Karpas-422 (cell line): ENCODE results near the gene ANKRD52. TPM values are rescaled to one million over a fixed set of nuclear protein-coding genes. Genes with fewer than 3 reads are reported as not detected.
"Not testable (repeated sequence)": the region's sequence is repeated elsewhere in the genome, so short reads cannot be mapped to it uniquely, and the experiment has no call there.

Experiments used
- DNase-seq: peaks from one replicate; pipeline ENCODE4 v3.0.0-alpha.2; 2015
- H2AFZ ChIP-seq: fragments of 200-600 bp; sonication (generic); 2 replicates; pipeline ENCODE4 v1.6.1; 2014; ENCODE audit warnings: antibody characterized with exemption, low read length, mixed read lengths
- H3K27ac ChIP-seq: fragments of 200-600 bp; sonication (generic); 2 replicates; pipeline ENCODE4 v1.5.1; 2014; ENCODE audit warnings: mild to moderate bottlenecking, low read length, moderate library complexity
- H3K27me3 ChIP-seq: fragments of 200-600 bp; sonication (generic); 2 replicates; pipeline ENCODE4 v1.6.1; 2014; ENCODE audit warnings: low read length, mixed read lengths
- H3K36me3 ChIP-seq: fragments of 200-600 bp; sonication (generic); 2 replicates; pipeline ENCODE4 v1.6.1; 2014; ENCODE audit warnings: low read length, mixed read lengths; ENCODE audit not compliant: insufficient read depth
- H3K4me1 ChIP-seq: fragments of 200-600 bp; sonication (generic); 2 replicates; pipeline ENCODE4 v1.6.1; 2014; ENCODE audit warnings: mild to moderate bottlenecking, low read length, mixed read lengths
- H3K4me2 ChIP-seq: fragments of 200-600 bp; sonication (generic); 2 replicates; pipeline ENCODE4 v1.6.1; 2014; ENCODE audit warnings: low read length, low read depth, mild to moderate bottlenecking; ENCODE audit not compliant: poor library complexity, severe bottlenecking
- H3K4me3 ChIP-seq: fragments of 200-600 bp; sonication (generic); 2 replicates; pipeline ENCODE4 v1.5.1; 2014; ENCODE audit warnings: mild to moderate bottlenecking, antibody characterized with exemption, low read length, mixed read lengths
- H3K79me2 ChIP-seq: fragments of 200-600 bp; sonication (generic); 2 replicates; pipeline ENCODE4 v1.6.1; 2014; ENCODE audit warnings: mild to moderate bottlenecking, low read length, mixed read lengths
- H3K9ac ChIP-seq: fragments of 200-600 bp; sonication (generic); 2 replicates; pipeline ENCODE4 v1.6.0; 2014; ENCODE audit warnings: low read length
- H3K9me2 ChIP-seq: fragments of 200-600 bp; sonication (generic), shearing (Covaris generic); replicated peaks from 2 replicates; pipeline ENCODE4 v1.6.0; 2014; ENCODE audit warnings: mild to moderate bottlenecking, low read length, moderate library complexity; ENCODE audit not compliant: insufficient read depth
- H3K9me3 ChIP-seq: fragments of 300-700, 200-600 bp; sonication (generic); 2 replicates; pipeline ENCODE4 v1.6.1; 2014; ENCODE audit warnings: low read length, mixed read lengths
- H4K20me1 ChIP-seq: fragments of 200-600 bp; sonication (generic); 2 replicates; pipeline ENCODE4 v1.6.1; 2014; ENCODE audit warnings: mild to moderate bottlenecking, antibody characterized with exemption, low read length, low read depth; ENCODE audit not compliant: insufficient read depth
- total RNA-seq: library from RNA; depleted of rRNA; stranded (reverse); fragments of >200 nt; shearing (Covaris generic); gene quantifications from 2 replicates; pipeline ENCODE4 v1.2.3, GENCODE V29; 2014; ENCODE audit warnings: low replicate concordance

ANKRD52 gene
- total RNA-seq, 1 experiment from 2014 or later, result 14.3 TPM

GRCh38 chr12:56266693-56267442 lies 8.7 kb upstream of the ANKRD52 start, which contains the start of gene COQ10A:
Gene COQ10A (plus strand): TSS chr12:56266942. CDS start chr12:56267119, 177 bp downstream.
- H3K4me3 ChIP-seq, result peak within 1 kb of the TSS; percentile 86
- peak; percentile 95 for DNase-seq
- H3K9me3 ChIP-seq, result no peaks in the 10 kb centered on the region
- peak within 1 kb of the TSS; percentile 71 for H3K27ac ChIP-seq
- peak within 1 kb of the TSS; percentile 64 for H2AFZ ChIP-seq
- H3K4me1 ChIP-seq, result peaks cover 18% of the 10 kb centered on the region
- H3K9ac ChIP-seq, result peak within 1 kb of the TSS; percentile 89
- peak within 1 kb of the TSS; percentile 97 for H3K4me2 ChIP-seq
- no peaks in the 10 kb centered on the region for H4K20me1 ChIP-seq
- peaks cover 8% of the 10 kb centered on the region for H3K79me2 ChIP-seq
- H3K36me3 ChIP-seq, result peaks cover 4% of the 10 kb centered on the region; the same call in 1 of the 2 replicates
- H3K27me3 ChIP-seq, result no peaks in the 10 kb centered on the region
- H3K9me2 ChIP-seq, result no peaks in the 10 kb centered on the region

GRCh38 chr12:56266068-56266692 lies 8.0 kb upstream of the ANKRD52 start:
- not testable (repeated sequence) for DNase-seq, H3K9me2 ChIP-seq, H3K36me3 ChIP-seq, H3K27me3 ChIP-seq, H4K20me1 ChIP-seq, H3K9me3 ChIP-seq, H3K79me2 ChIP-seq
- Histone ChIP-seq H3K9ac (peak overlapping the region; percentile 89), H3K4me2 (peak overlapping the region; percentile 97), H3K27ac (peak overlapping the region; percentile 71), H2AFZ (peak overlapping the region; percentile 64), H3K4me1 (peaks cover 18% of the 10 kb centered on the region), H3K4me3 (peak overlapping the region; percentile 86)

DNA sequence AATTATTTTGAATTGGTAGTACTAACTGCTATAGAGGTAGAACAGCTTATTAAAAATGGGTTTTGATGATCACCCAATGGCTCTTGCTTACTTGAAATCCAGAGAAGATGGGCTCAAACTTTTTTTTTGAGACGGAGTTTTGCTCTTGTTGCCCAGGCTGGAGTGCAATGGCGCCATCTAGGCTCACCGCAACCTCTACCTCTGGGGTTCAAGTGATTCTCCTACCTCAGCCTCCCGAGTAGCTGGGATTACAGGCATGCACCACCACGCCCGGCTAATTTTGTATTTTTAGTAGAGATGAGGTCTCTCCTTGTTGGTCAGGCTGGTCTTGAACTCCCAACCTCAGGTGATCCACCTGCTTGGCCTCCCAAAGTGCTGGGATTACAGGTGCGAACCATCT lies 4.8 kb upstream of the ANKRD52 start:
- H3K4me1 ChIP-seq, result peaks cover 22% of the 10 kb centered on the region
- H3K4me2 ChIP-seq, H3K9me2 ChIP-seq, H3K36me3 ChIP-seq, H3K9ac ChIP-seq, H3K27ac ChIP-seq, H3K79me2 ChIP-seq, H2AFZ ChIP-seq, DNase-seq, H4K20me1 ChIP-seq, H3K27me3 ChIP-seq, H3K9me3 ChIP-seq, H3K4me3 ChIP-seq: not testable (repeated sequence)

GRCh38 chr12:56261503-56262232 lies 3.5 kb upstream of the ANKRD52 start:
- no peak overlapping the region for H2AFZ ChIP-seq
- no peaks in the 10 kb centered on the region for H3K27me3 ChIP-seq
- H3K9me2 ChIP-seq, result no peaks in the 10 kb centered on the region
- no peak overlapping the region for H3K9ac ChIP-seq
- no peak for DNase-seq
- no peaks in the 10 kb centered on the region for H3K9me3 ChIP-seq
- no peak overlapping the region for H3K4me2 ChIP-seq
- H3K27ac ChIP-seq, result no peak overlapping the region
- no peak overlapping the region for H3K4me3 ChIP-seq
- no peaks in the 10 kb centered on the region for H4K20me1 ChIP-seq
- no peaks in the 10 kb centered on the region for H3K36me3 ChIP-seq
- H3K4me1 ChIP-seq, result peaks cover 22% of the 10 kb centered on the region
- peaks cover 14% of the 10 kb centered on the region for H3K79me2 ChIP-seq

GRCh38 chr12:56260921-56261320 lies 2.7 kb upstream of the ANKRD52 start:
- Histone ChIP-seq H3K27me3 (no peaks in the 10 kb centered on the region), H3K27ac (no peak overlapping the region), H3K9me2 (no peaks in the 10 kb centered on the region), H2AFZ (no peak overlapping the region), H3K36me3 (0 out of 2 replicates have a peak, but pooled peaks cover 2% of the 10 kb centered on the region), H3K4me1 (peaks cover 22% of the 10 kb centered on the region), H3K79me2 (peaks cover 22% of the 10 kb centered on the region), H4K20me1 (no peaks in the 10 kb centered on the region), H3K9ac (no peak overlapping the region), H3K4me2 (no peak overlapping the region), H3K9me3 (no peaks in the 10 kb centered on the region), H3K4me3 (no peak overlapping the region)
- no peak for DNase-seq

DNA sequence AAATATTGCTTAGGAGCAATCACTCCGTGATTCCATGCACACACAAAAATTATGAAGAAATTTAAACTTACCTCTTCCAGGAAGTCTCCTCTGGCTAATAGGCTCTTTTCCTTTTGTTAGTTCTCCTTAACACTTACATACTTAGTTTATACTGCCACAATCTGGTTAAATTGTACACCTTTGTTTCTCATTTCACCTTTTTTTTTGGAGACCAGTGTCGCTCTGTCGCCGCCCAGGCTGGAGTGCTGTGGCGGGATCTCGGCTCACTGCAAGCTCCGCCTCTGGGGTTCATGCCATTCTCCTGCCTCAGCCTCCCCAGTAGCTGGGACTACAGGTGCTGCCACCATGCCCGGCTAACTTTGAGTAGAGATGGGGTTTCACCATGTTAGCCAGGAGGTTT lies 2.2 kb upstream of the ANKRD52 start:
- 0 out of 2 replicates have a peak, but pooled peaks cover 8% of the 10 kb centered on the region for H3K36me3 ChIP-seq
- H3K27me3 ChIP-seq, result no peaks in the 10 kb centered on the region
- H3K79me2 ChIP-seq, result peaks cover 22% of the 10 kb centered on the region
- no peak overlapping the region for H3K9ac ChIP-seq
- peaks cover 18% of the 10 kb centered on the region for H3K4me1 ChIP-seq
- H3K9me3 ChIP-seq, result no peaks in the 10 kb centered on the region
- H3K27ac ChIP-seq, result no peak overlapping the region
- DNase-seq, result no peak
- H4K20me1 ChIP-seq, result no peaks in the 10 kb centered on the region
- no peak overlapping the region for H2AFZ ChIP-seq
- H3K4me2 ChIP-seq, result no peak overlapping the region
- H3K4me3 ChIP-seq, result no peak overlapping the region
- no peaks in the 10 kb centered on the region for H3K9me2 ChIP-seq

GRCh38 chr12:56258820-56259183 lies 618 bp upstream of the ANKRD52 start:
- DNase-seq, result no peak
- Histone ChIP-seq H3K9me2 (no peaks in the 10 kb centered on the region), H3K27me3 (no peaks in the 10 kb centered on the region), H3K4me2 (peak overlapping the region; percentile 97), H3K27ac (no peak overlapping the region), H3K36me3 (peaks cover 20% of the 10 kb centered on the region; the same call in 1 of the 2 replicates), H3K79me2 (peaks cover 22% of the 10 kb centered on the region), H3K4me1 (peaks cover 18% of the 10 kb centered on the region), H2AFZ (peak overlapping the region; percentile 95), H3K9ac (peak overlapping the region; percentile 96), H4K20me1 (no peaks in the 10 kb centered on the region), H3K4me3 (peak overlapping the region; percentile 97), H3K9me3 (no peaks in the 10 kb centered on the region)

DNA sequence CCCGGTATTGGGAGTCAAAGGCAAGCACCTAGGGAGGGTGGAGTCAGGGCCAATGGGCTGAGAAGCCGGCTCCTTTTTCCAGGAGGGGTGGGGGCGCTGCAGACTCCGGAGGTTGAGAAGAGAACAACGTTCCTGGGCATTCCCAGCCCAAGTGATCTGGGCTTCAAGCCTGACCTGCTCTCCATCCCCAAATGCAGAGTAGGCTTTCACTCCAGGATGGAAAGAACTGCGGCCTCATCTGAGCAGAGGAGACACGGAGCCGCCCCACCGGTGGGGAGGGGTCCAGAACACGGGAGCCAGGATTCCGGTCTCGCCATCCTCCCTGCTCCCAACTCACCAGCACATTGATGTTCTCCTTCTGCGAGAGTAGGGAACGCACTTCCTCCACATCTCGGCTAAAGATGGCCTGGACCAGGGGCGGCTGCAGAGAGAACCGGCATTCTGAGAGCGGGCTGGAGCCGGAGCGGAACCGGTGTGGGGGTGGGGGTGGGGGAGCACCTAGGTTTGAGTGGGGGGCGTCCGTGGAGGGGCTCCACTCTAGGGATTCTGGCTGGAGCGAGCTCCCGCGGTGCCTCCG lies 605 bp downstream of the ANKRD52 start:
- Histone ChIP-seq H4K20me1 (no peaks in the 10 kb centered on the region), H3K4me2 (peak overlapping the region; percentile 97), H3K4me1 (peaks cover 18% of the 10 kb centered on the region), H3K27ac (peak overlapping the region; percentile 67), H3K27me3 (no peaks in the 10 kb centered on the region), H3K4me3 (peak overlapping the region; percentile 97), H3K9me3 (no peaks in the 10 kb centered on the region), H3K9ac (peak overlapping the region; percentile 96), H3K9me2 (no peaks in the 10 kb centered on the region), H3K36me3 (peaks cover 30% of the 10 kb centered on the region; the same call in 1 of the 2 replicates), H2AFZ (no peak overlapping the region), H3K79me2 (peaks cover 22% of the 10 kb centered on the region)
- no peak for DNase-seq
